Peyer's patch (tissue), 4 donors: Measurements from ENCODE around the gene HBG2. TPM values are rescaled to one million over a fixed set of nuclear protein-coding genes. Genes with fewer than 3 reads are reported as not detected.
"Not testable (repeated sequence)": the region's sequence is repeated elsewhere in the genome, so short reads cannot be mapped to it uniquely, and the experiment has no call there.

Source experiments
- DNase-seq, 3 donors: peaks; one replicate each; pipeline ENCODE4 v3.0.0-alpha.2; 2017 to 2019
- H3K27ac ChIP-seq, 4 donors: fragments of 200-600 bp; sonication (generic); one replicate each; pipeline ENCODE4 v1.5.1; 2016 to 2019
- H3K27me3 ChIP-seq, 2 donors: fragments of 200-600 bp; sonication (generic); one replicate each; pipeline ENCODE4 v1.5.1; 2019
- H3K36me3 ChIP-seq, 3 donors: fragments of 200-600 bp; sonication (generic); one replicate each; pipeline ENCODE4 v1.5.1; 2016 to 2019
- H3K4me1 ChIP-seq, 4 donors: fragments of 200-600 bp; sonication (generic); one replicate each; pipeline ENCODE4 v1.5.1; 2016 to 2019
- H3K4me3 ChIP-seq, 4 donors: fragments of 200-600 bp; sonication (generic); 1 replicate in 3 of 4; 2 replicates in 1 of 4; pipeline ENCODE4 v1.5.1; 2016 to 2019; ENCODE audit warnings: mild to moderate bottlenecking in 1 of 4
- H3K9me3 ChIP-seq, 4 donors: fragments of 200-600 bp; sonication (generic); one replicate each; pipeline ENCODE4 v1.5.1; 2016 to 2019; ENCODE audit warnings: mild to moderate bottlenecking in 1 of 4
- CTCF ChIP-seq, 6 experiments: fragments of 450-650 bp in 4 of 6; fragments of 200-600 bp in 2 of 6; sonication (generic) in 1 of 6; IDR thresholded peaks; one replicate each; pipeline ENCODE4 v1.5.1; 2017 to 2019; ENCODE audit warnings: antibody characterized with exemption in 6 of 6, mild to moderate bottlenecking in 3 of 6, moderate library complexity in 1 of 6
- POLR2A ChIP-seq, 2 donors: fragments of 450-650 bp; IDR thresholded peaks; one replicate each; pipeline ENCODE4 v1.5.1; 2017; ENCODE audit warnings: antibody characterized with exemption in 2 of 2, mild to moderate bottlenecking in 2 of 2, moderate library complexity in 2 of 2
- total RNA-seq, 4 donors: library from RNA; depleted of rRNA; stranded (reverse); fragments of >200 nt; gene quantifications; one replicate each; pipeline ENCODE4 v1.1.0, GENCODE V29; 2016

HBG2 gene
- total RNA-seq, 4 donors from 2014 or later = not detected

- no peak for TF ChIP-seq POLR2A (IDR thresholded peaks at IDR 0.05)
- no peak for TF ChIP-seq CTCF (IDR thresholded peaks at IDR 0.05)
- no peak overlapping the region for H3K27ac ChIP-seq
- H3K4me1 ChIP-seq = no peaks in the 10 kb centered on the region
- no peak for DNase-seq
- H3K4me3 ChIP-seq = no peak overlapping the region
- H3K9me3 ChIP-seq = no peaks in the 10 kb centered on the region
- no peaks in the 10 kb centered on the region for H3K27me3 ChIP-seq
- H3K36me3 ChIP-seq = no peaks in the 10 kb centered on the region
These were observed 11.3 kb upstream of the HBG2 start for GRCh38 chr11:5265832-5266231.

GRCh38 chr11:5258543-5259262 is 4.1 kb upstream of the HBG2 start:
- DNase-seq = no peak
- no peak for TF ChIP-seq CTCF (IDR thresholded peaks at IDR 0.05)
- TF ChIP-seq POLR2A (IDR thresholded peaks at IDR 0.05) = no peak
- no peaks in the 10 kb centered on the region for H3K9me3 ChIP-seq
- no peak overlapping the region for H3K4me3 ChIP-seq
- no peaks in the 10 kb centered on the region for H3K36me3 ChIP-seq
- H3K27ac ChIP-seq = no peak overlapping the region
- H3K4me1 ChIP-seq = no peaks in the 10 kb centered on the region
- H3K27me3 ChIP-seq = no peaks in the 10 kb centered on the region

GRCh38 chr11:5257296-5257695 is 2.7 kb upstream of the HBG2 start:
- no peak overlapping the region for H3K27ac ChIP-seq
- H3K4me1 ChIP-seq = no peaks in the 10 kb centered on the region
- no peaks in the 10 kb centered on the region for H3K36me3 ChIP-seq
- no peak for DNase-seq
- TF ChIP-seq POLR2A (IDR thresholded peaks at IDR 0.05) = no peak
- TF ChIP-seq CTCF (IDR thresholded peaks at IDR 0.05) = no peak
- H3K4me3 ChIP-seq = no peak overlapping the region
- H3K9me3 ChIP-seq = no peaks in the 10 kb centered on the region
- H3K27me3 ChIP-seq = no peaks in the 10 kb centered on the region

- H3K9me3 ChIP-seq, H3K27me3 ChIP-seq, H3K36me3 ChIP-seq, H3K4me3 ChIP-seq, DNase-seq, H3K27ac ChIP-seq, H3K4me1 ChIP-seq: not testable (repeated sequence)
These were observed 558 bp downstream of the HBG2 start for GRCh38 chr11:5254023-5254422.

- H3K27me3 ChIP-seq, H3K36me3 ChIP-seq, H3K27ac ChIP-seq, DNase-seq, H3K4me1 ChIP-seq, H3K9me3 ChIP-seq, H3K4me3 ChIP-seq: not testable (repeated sequence)
These were observed 1.1 kb downstream of the HBG2 start for GRCh38 chr11:5253440-5253839.

- TF ChIP-seq CTCF (IDR thresholded peaks at IDR 0.05) (no peak), POLR2A (IDR thresholded peaks at IDR 0.05) (no peak)
These were observed 1.7 kb downstream of the HBG2 start for GRCh38 chr11:5252919-5253265.

More at GRCh38 chr11:5252919-5253265, 1.7 kb downstream of the HBG2 start:
- H3K27ac ChIP-seq = no peak overlapping the region
- no peaks in the 10 kb centered on the region for H3K4me1 ChIP-seq
- H3K36me3 ChIP-seq = no peaks in the 10 kb centered on the region
- no peak overlapping the region for H3K4me3 ChIP-seq
- no peaks in the 10 kb centered on the region for H3K9me3 ChIP-seq
- no peak for DNase-seq
- no peaks in the 10 kb centered on the region for H3K27me3 ChIP-seq
